ENCODE data around the gene SAMD7.

DNA sequence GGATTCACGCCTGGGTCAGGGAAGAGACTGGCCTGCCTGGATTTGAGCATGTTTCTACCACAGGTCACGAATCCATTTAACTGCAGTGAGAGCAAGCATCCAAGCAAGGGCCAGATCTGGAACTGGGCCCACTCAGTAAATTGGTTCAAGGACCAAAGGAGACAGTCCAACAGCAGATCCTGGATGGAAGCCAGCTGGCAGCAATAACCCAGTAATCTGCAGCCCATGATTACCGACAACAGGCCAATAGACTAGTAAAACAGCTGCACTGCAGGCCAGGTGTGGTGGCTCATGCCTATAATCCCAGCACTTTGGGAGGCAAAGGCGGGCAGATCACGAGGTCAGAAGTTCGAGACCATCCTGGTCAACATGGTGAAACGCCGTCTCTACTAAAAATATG is 11.8 kb downstream of the SAMD7 start:
- TF ChIP-seq, protein P1, sequence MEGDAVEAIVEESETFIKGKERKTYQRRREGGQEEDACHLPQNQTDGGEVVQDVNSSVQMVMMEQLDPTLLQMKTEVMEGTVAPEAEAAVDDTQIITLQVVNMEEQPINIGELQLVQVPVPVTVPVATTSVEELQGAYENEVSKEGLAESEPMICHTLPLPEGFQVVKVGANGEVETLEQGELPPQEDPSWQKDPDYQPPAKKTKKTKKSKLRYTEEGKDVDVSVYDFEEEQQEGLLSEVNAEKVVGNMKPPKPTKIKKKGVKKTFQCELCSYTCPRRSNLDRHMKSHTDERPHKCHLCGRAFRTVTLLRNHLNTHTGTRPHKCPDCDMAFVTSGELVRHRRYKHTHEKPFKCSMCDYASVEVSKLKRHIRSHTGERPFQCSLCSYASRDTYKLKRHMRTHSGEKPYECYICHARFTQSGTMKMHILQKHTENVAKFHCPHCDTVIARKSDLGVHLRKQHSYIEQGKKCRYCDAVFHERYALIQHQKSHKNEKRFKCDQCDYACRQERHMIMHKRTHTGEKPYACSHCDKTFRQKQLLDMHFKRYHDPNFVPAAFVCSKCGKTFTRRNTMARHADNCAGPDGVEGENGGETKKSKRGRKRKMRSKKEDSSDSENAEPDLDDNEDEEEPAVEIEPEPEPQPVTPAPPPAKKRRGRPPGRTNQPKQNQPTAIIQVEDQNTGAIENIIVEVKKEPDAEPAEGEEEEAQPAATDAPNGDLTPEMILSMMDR (conservative IDR thresholded peaks at IDR 0.05; ENCODE audit: low read length) = no peak
- no peak for TF ChIP-seq EZH2phosphoT487 (IDR thresholded peaks at IDR 0.05; ENCODE audit: borderline replicate concordance, low read depth, low read length)

All from OCI-LY7 (cell line).